K562 (cell line): ENCODE measurements around the gene SULT1B1. TPM values are rescaled to one million over a fixed set of nuclear protein-coding genes. Genes with fewer than 3 reads are reported as not detected.

Experiments
- ATAC-seq: fragments of 200-7000 bp; cut with Tn5 transposase; 3 replicates; pipeline ENCODE4 v1.9.1; 2020; ENCODE audit warnings: moderate library complexity
- BruUV-seq: library from RNA; stranded (reverse); fragments of 400-500 nt; replicated peaks from 2 replicates; lab custom pipeline; 2021; lab: Mats Ljungman, UMichigan
- CTCF ChIA-PET: fragments of 300-600 bp; formaldehyde crosslinking; extraction: SDS; loops from one replicate; lab custom pipeline; 2021; ENCODE audit warnings: low intra/inter-chr PET ratio; lab: Yijun Ruan, JAX
- POLR2A ChIA-PET: fragments of 300-600, 350-650 bp; sonication (Branson Sonifier 250); formaldehyde crosslinking; extraction: SDS; loops from one replicate; lab custom pipeline; 2021; ENCODE audit warnings: antibody characterized with exemption, inconsistent platforms; lab: Yijun Ruan, JAX
- DNase-seq, 4 experiments: peaks; one replicate each; pipeline versions ENCODE4 v3.0.0 to v3.0.0-alpha.2; 2011 to 2018; ENCODE audit warnings: low spot score in 3 of 4, mixed read lengths in 3 of 4; ENCODE audit errors: extremely low read depth in 1 of 4
- FAIRE-seq: peaks from 2 replicates; lab custom pipeline; 2011; peaks lifted over from hg19 to GRCh38; lab: Jason Lieb, UNC
- H2AFZ ChIP-seq: 2 replicates; pipeline ENCODE4 v1.6.0; 2011; ENCODE audit warnings: low read depth, low read length, control low read depth, inconsistent platforms
- H3K27ac ChIP-seq: fragments of 200-600 bp; 3 replicates; pipeline ENCODE4 v1.8.0; 2011; ENCODE audit warnings: low read depth, mild to moderate bottlenecking, control low read depth, inconsistent platforms, low read length, moderate library complexity, mixed read lengths; ENCODE audit errors: extremely low read depth
- H3K27me3 ChIP-seq, 2 experiments: fragments of 300-600 bp in 1 of 2; 2 replicates in 1 of 2; 3 replicates in 1 of 2; pipeline versions ENCODE4 v1.6.0 to v1.8.0; 2011; ENCODE audit warnings: inconsistent platforms in 2 of 2, low read length in 2 of 2, mild to moderate bottlenecking in 1 of 2, mixed read lengths in 1 of 2, moderate library complexity in 1 of 2; ENCODE audit not compliant: control insufficient read depth in 2 of 2, insufficient read depth in 2 of 2
- H3K36me3 ChIP-seq: fragments of 300-600 bp; 3 replicates; pipeline ENCODE4 v1.8.0; 2011; ENCODE audit warnings: mild to moderate bottlenecking, low read length, inconsistent platforms; ENCODE audit not compliant: control insufficient read depth, insufficient read depth
- H3K4me1 ChIP-seq, 2 experiments: fragments of 200-600 bp in 1 of 2; replicated peaks in 1 of 2; 2 replicates in 1 of 2; 3 replicates in 1 of 2; pipeline versions ENCODE4 v1.5.1 to v1.8.0; 2011; ENCODE audit warnings: inconsistent platforms in 2 of 2, low read length in 2 of 2, mild to moderate bottlenecking in 1 of 2, mixed read lengths in 1 of 2, moderate library complexity in 1 of 2; ENCODE audit not compliant: control insufficient read depth in 2 of 2, insufficient read depth in 2 of 2
- H3K4me2 ChIP-seq: 2 replicates; pipeline ENCODE4 v1.6.1; 2011; ENCODE audit warnings: low read length, control low read depth, inconsistent platforms, mixed read lengths; ENCODE audit not compliant: insufficient read depth
- H3K4me3 ChIP-seq: fragments of 200-600 bp; sonication (generic), shearing (Covaris generic); 2 replicates; pipeline ENCODE4 v1.5.1; 2016; ENCODE audit warnings: control low read depth, inconsistent platforms
- H3K79me2 ChIP-seq: fragments of 200-600 bp; 3 replicates; pipeline ENCODE4 v1.8.0; 2011; ENCODE audit warnings: low read length, inconsistent platforms; ENCODE audit not compliant: control insufficient read depth, insufficient read depth
- H3K9ac ChIP-seq, 2 experiments: 2 replicates each; pipeline versions ENCODE4 v1.6.0 to v1.6.1; 2011; ENCODE audit warnings: low read depth in 2 of 2, low read length in 2 of 2, control low read depth in 1 of 2, inconsistent platforms in 1 of 2, mild to moderate bottlenecking in 1 of 2, mixed read lengths in 1 of 2; ENCODE audit not compliant: insufficient read depth in 1 of 2
- H3K9me1 ChIP-seq: one replicate; pipeline ENCODE4 v1.6.0; 2011; ENCODE audit warnings: inconsistent platforms, mild to moderate bottlenecking, low read length, moderate library complexity; ENCODE audit not compliant: control insufficient read depth, insufficient read depth
- H3K9me3 ChIP-seq: replicated peaks from 2 replicates; pipeline ENCODE4 v1.5.1; 2011; ENCODE audit warnings: low read depth, low read length, inconsistent platforms; ENCODE audit not compliant: control insufficient read depth, insufficient read depth
- H4K20me1 ChIP-seq: replicated peaks from 2 replicates; pipeline ENCODE4 v1.6.1; 2011; ENCODE audit warnings: low read length, inconsistent platforms, mixed read lengths; ENCODE audit not compliant: control insufficient read depth, insufficient read depth
- BDP1 ChIP-seq: IDR thresholded peaks from 3 replicates; pipeline ENCODE4 v1.6.1; 2011; ENCODE audit not compliant: insufficient read length, insufficient read depth
- DACH1 ChIP-seq: fragments of 450-650 bp; IDR thresholded peaks from 2 replicates; pipeline ENCODE4 v1.6.1; 2018; ENCODE audit not compliant: partially characterized antibody
- DPF2 ChIP-seq: fragments of 450-650 bp; IDR thresholded peaks from 2 replicates; pipeline ENCODE4 v1.6.1; 2016
- FOXJ3 ChIP-seq: sonication (generic); formaldehyde crosslinking; IDR thresholded peaks from 2 replicates; pipeline ENCODE4 v1.4.0; 2020; ENCODE audit warnings: mild to moderate bottlenecking, missing genetic modification reagents
- OTX1 ChIP-seq: fragments of 450-650 bp; formaldehyde crosslinking; IDR thresholded peaks from 2 replicates; pipeline ENCODE4 v1.4.0; 2022; ENCODE audit warnings: mild to moderate bottlenecking
- RFX1 ChIP-seq: fragments of 450-650 bp; IDR thresholded peaks from 2 replicates; pipeline ENCODE4 v1.6.1; 2016; ENCODE audit warnings: mild to moderate bottlenecking, moderate library complexity
- WGBS: fragments of 100-300 bp; shearing (Covaris generic); methylation state at CpG from one replicate; pipeline ENCODE4 v1.1.6; 2016; ENCODE audit warnings: low coverage, mixed read lengths; ENCODE audit not compliant: insufficient coverage; ENCODE audit errors: missing lambda C conversion rate; 5-methylcytosine and 5-hydroxymethylcytosine counted together
- in situ Hi-C: fragments of 300-500 bp; cut with MboI; formaldehyde crosslinking; loops from 4 replicates; pipeline ENCODE4 v1.15.0; 2018; ENCODE audit warnings: inconsistent platforms, mixed read lengths
- intact Hi-C: fragments of 100-400 bp; cut with micrococcal nuclease; formaldehyde crosslinking; loops from 2 replicates; pipeline ENCODE4 v1.14.2; 2022
- polyA plus RNA-seq, 8 experiments: library from polyadenylated mRNA; depleted of rRNA in 4 of 8; stranded (reverse) in 5 of 8; unstranded in 3 of 8; fragments of >200 nt; fragmentation: Nextera tagmentation in 2 of 8; fragmentation: Illumina TruSeq in 1 of 8; extraction: Ambion mirVana in 2 of 8; extraction: Trizol in 1 of 8; gene quantifications; 2 replicates each; pipeline versions ENCODE4 v1.2.1 to v1.2.3, GENCODE V29; 2011 to 2014; ENCODE audit warnings: inconsistent platforms in 1 of 8, missing spikeins in 1 of 8
- total RNA-seq, 7 experiments: library from RNA; depleted of rRNA in 6 of 7; stranded (reverse); fragments of >200 nt in 6 of 7; fragmentation: Illumina TruSeq in 2 of 7; extraction: Trizol in 2 of 7; gene quantifications; 2 replicates each; pipeline versions ENCODE4 v1.2.1 to v1.2.3, GENCODE V29; 2011 to 2021; ENCODE audit warnings: low replicate concordance in 1 of 7
- TF ChIP-seq, protein P1 (sequence below), 3 experiments: fragments of 200-800 bp in 1 of 3; sonication (Bioruptor generic) in 1 of 3; sonication (generic) in 1 of 3; formaldehyde crosslinking in 1 of 3; IDR thresholded peaks; 2 replicates each; pipeline versions ENCODE4 v1.6.1 to v1.8.0; 2016 to 2022; ENCODE audit warnings: mild to moderate bottlenecking in 2 of 3, missing compliant biosample characterization in 2 of 3, missing genetic modification characterization in 2 of 3, missing genetic modification reagents in 1 of 3

Gene SULT1B1
- total and polyA plus RNA-seq, 9 of the 15 experiments (the other 6 are each of a cell fraction or from before 2014, with no cell fraction given) = under 0.01 TPM; not detected in 8

- H3K4me3 ChIP-seq = no peak overlapping the region
- no peaks in the 10 kb centered on the region for H3K79me2 ChIP-seq
- in situ Hi-C loops = loop anchor here (25.0 kb wide), 1 partner anchor 815 kb away; the partner anchor contains the start of gene AMTN
- no peak overlapping the region for H2AFZ ChIP-seq
- ChIA-PET CTCF (no interaction called here), POLR2A (no interaction called here)
- H3K9ac ChIP-seq = no peak overlapping the region
- BruUV-seq = no TSS peak
- no peak overlapping the region for H3K4me2 ChIP-seq
- H3K27me3 ChIP-seq = no peaks in the 10 kb centered on the region
- no peaks in the 10 kb centered on the region for H4K20me1 ChIP-seq
- no peaks in the 10 kb centered on the region for H3K4me1 ChIP-seq
- H3K9me1 ChIP-seq = no peaks in the 10 kb centered on the region
- intact Hi-C loops = no loop called here
- no peak for ATAC-seq
- no peak for FAIRE-seq
- no peak overlapping the region for H3K27ac ChIP-seq
- H3K36me3 ChIP-seq = no peaks in the 10 kb centered on the region
- TF ChIP-seq BDP1 = no peak
- no peak for TF ChIP-seq OTX1
- TF ChIP-seq, protein P1, sequence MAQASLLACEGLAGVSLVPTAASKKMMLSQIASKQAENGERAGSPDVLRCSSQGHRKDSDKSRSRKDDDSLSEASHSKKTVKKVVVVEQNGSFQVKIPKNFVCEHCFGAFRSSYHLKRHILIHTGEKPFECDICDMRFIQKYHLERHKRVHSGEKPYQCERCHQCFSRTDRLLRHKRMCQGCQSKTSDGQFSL (CRISPR knock-in tag; IDR thresholded peaks at IDR 0.05) = no peak
- TF ChIP-seq, protein P1 (tag; IDR thresholded peaks at IDR 0.05) = no peak
- TF ChIP-seq DPF2 = no peak
- no peak for TF ChIP-seq DACH1
- TF ChIP-seq FOXJ3 (CRISPR knock-in tag) = no peak
- TF ChIP-seq RFX1 = no peak
- WGBS = 0% methylated on average over 1 of the region's 1 CpG
- DNase-seq = no peak
- no peaks in the 10 kb centered on the region for H3K9me3 ChIP-seq
Observed at GRCh38 chr4:69697536-69698242, 62.7 kb downstream of the SULT1B1 start.
